B cell (primary cell): ENCODE measurements around the gene SPDYA. TPM values are rescaled to one million over a fixed set of nuclear protein-coding genes. Genes with fewer than 3 reads are reported as not detected.

Source experiments
- ATAC-seq: fragments of 200-7000 bp; cut with Tn5 transposase; one replicate; pipeline ENCODE4 v1.10.0; 2021; ENCODE audit warnings: low read depth, mild to moderate bottlenecking, moderate number of reproducible peaks, moderate library complexity
- CTCF ChIA-PET: fragments of 350-600 bp; sonication (Branson Sonifier 250); formaldehyde crosslinking; loops from one replicate; lab custom pipeline; 2021; ENCODE audit warnings: antibody characterized with exemption, inconsistent platforms; lab: Charles Lee
- POLR2A ChIA-PET: fragments of 350-600 bp; sonication (Branson Sonifier 250); formaldehyde crosslinking; loops from one replicate; lab custom pipeline; 2021; ENCODE audit warnings: antibody characterized with exemption; lab: Charles Lee
- DNase-seq: peaks from one replicate; pipeline ENCODE4 v3.0.0; 2013
- H2AFZ ChIP-seq: 2 replicates; pipeline ENCODE4 v1.6.1; 2012; ENCODE audit warnings: mild to moderate bottlenecking, low read depth, low read length; ENCODE audit not compliant: insufficient read depth, poor library complexity, severe bottlenecking
- H3K27ac ChIP-seq, 2 donors: 1 replicate in 1 of 2; 2 replicates in 1 of 2; pipeline ENCODE4 v1.5.1; 2012 to 2013; ENCODE audit warnings: low read length in 2 of 2, mild to moderate bottlenecking in 2 of 2, moderate library complexity in 1 of 2
- H3K27me3 ChIP-seq, 4 experiments: fragments of 200-600 bp in 1 of 4; sonication (generic) in 1 of 4; replicated peaks in 1 of 4; 1 replicate in 2 of 4; 2 replicates in 2 of 4; pipeline versions ENCODE4 v1.6.1 to v1.7.0; 2013 to 2016; ENCODE audit warnings: low read length in 3 of 4, mild to moderate bottlenecking in 2 of 4, mixed read lengths in 1 of 4, moderate library complexity in 1 of 4; ENCODE audit not compliant: insufficient read depth in 4 of 4, control insufficient read depth in 3 of 4; ENCODE audit errors: control extremely low read depth in 1 of 4
- H3K36me3 ChIP-seq, 2 experiments: replicated peaks in 1 of 2; 1 replicate in 1 of 2; 2 replicates in 1 of 2; pipeline versions ENCODE4 v1.6.1 to v1.7.1; 2013; ENCODE audit warnings: low read length in 1 of 2; ENCODE audit not compliant: insufficient read depth in 2 of 2, control insufficient read depth in 1 of 2; ENCODE audit errors: control extremely low read depth in 1 of 2, extremely low read depth in 1 of 2
- H3K4me1 ChIP-seq, 2 donors: fragments of 200-600 bp in 1 of 2; sonication (generic) in 1 of 2; 1 replicate in 1 of 2; 2 replicates in 1 of 2; pipeline versions ENCODE4 v1.5.1 to v1.6.1; 2013 to 2017; ENCODE audit warnings: low read length in 2 of 2; ENCODE audit not compliant: control insufficient read depth in 2 of 2, insufficient read depth in 2 of 2
- H3K4me2 ChIP-seq: replicated peaks from 2 replicates; pipeline ENCODE3; 2012; ENCODE audit warnings: mild to moderate bottlenecking, low read depth, low read length; ENCODE audit not compliant: poor library complexity, severe bottlenecking
- H3K4me3 ChIP-seq, 5 experiments: fragments of 200-600 bp in 1 of 5; sonication (generic) in 1 of 5; 1 replicate in 3 of 5; 2 replicates in 2 of 5; pipeline versions ENCODE4 v1.5.1 to v1.7.0; 2011 to 2016; ENCODE audit warnings: low read length in 4 of 5, mild to moderate bottlenecking in 4 of 5, low read depth in 2 of 5, control low read depth in 1 of 5, moderate library complexity in 1 of 5; ENCODE audit not compliant: insufficient read depth in 1 of 5; ENCODE audit errors: control extremely low read depth in 1 of 5, extremely low read depth in 1 of 5
- H3K79me2 ChIP-seq: fragments of 200-600 bp; sonication (generic); one replicate; pipeline ENCODE4 v1.6.0; 2016; ENCODE audit warnings: low read length; ENCODE audit not compliant: control insufficient read depth, insufficient read depth
- H3K9ac ChIP-seq: fragments of 200-600 bp; sonication (generic); 2 replicates; pipeline ENCODE4 v1.6.1; 2017; ENCODE audit warnings: mild to moderate bottlenecking, low read length, moderate library complexity
- H3K9me3 ChIP-seq, 3 donors: one replicate each; pipeline versions ENCODE4 v1.6.1 to v1.7.1; 2013; ENCODE audit warnings: low read length in 2 of 3; ENCODE audit not compliant: control insufficient read depth in 2 of 3, insufficient read depth in 1 of 3; ENCODE audit errors: control extremely low read depth in 1 of 3
- H4K20me1 ChIP-seq: 2 replicates; pipeline ENCODE4 v1.6.0; 2012; ENCODE audit warnings: mild to moderate bottlenecking, low read length; ENCODE audit not compliant: insufficient read depth, control insufficient read depth, poor library complexity, severe bottlenecking
- H3K27ac Mint-ChIP-seq: one replicate; pipeline ENCODE4 v1.8.0; 2021; ENCODE audit warnings: mixed read lengths
- H3K27me3 Mint-ChIP-seq: one replicate; pipeline ENCODE4 v1.8.0; 2021; ENCODE audit warnings: mixed read lengths
- H3K4me1 Mint-ChIP-seq: one replicate; pipeline ENCODE4 v1.8.0; 2021; ENCODE audit warnings: mixed read lengths
- H3K4me3 Mint-ChIP-seq: one replicate; pipeline ENCODE4 v1.8.0; 2021; ENCODE audit warnings: mixed read lengths
- H3K9me3 Mint-ChIP-seq: one replicate; pipeline ENCODE4 v1.8.0; 2022; ENCODE audit warnings: mixed read lengths; ENCODE audit not compliant: insufficient read depth
- CTCF ChIP-seq: fragments of 200-600 bp; IDR thresholded peaks from one replicate; pipeline ENCODE4 v1.8.0; 2022; ENCODE audit warnings: antibody characterized with exemption, mild to moderate bottlenecking
- EZH2 ChIP-seq: IDR thresholded peaks from 2 replicates; pipeline ENCODE4 v1.6.1; 2012; ENCODE audit warnings: borderline replicate concordance, low read depth, mild to moderate bottlenecking, moderate library complexity, low read length; ENCODE audit not compliant: insufficient read depth, poor library complexity, severe bottlenecking
- WGBS: methylation state at CpG from one replicate; pipeline ENCODE4 v1.1.5; 2013; ENCODE audit warnings: missing lambda C conversion rate; ENCODE audit not compliant: insufficient coverage; 5-methylcytosine and 5-hydroxymethylcytosine counted together
- intact Hi-C: fragments of 100-400 bp; cut with micrococcal nuclease; formaldehyde crosslinking; loops from one replicate; pipeline ENCODE4 v1.10.0; 2022
- polyA plus RNA-seq: library from polyadenylated mRNA; depleted of rRNA; stranded (reverse); fragments of >200 nt; gene quantifications from 2 replicates; pipeline ENCODE4 v1.2.3, GENCODE V29; 2012
- total RNA-seq, 2 donors: library from RNA; stranded (reverse); fragments of 120-200 nt in 1 of 2; gene quantifications; 1 replicate in 1 of 2; 2 replicates in 1 of 2; pipeline versions ENCODE4 v1.2.3 to v1.2.4, GENCODE V29; 2013 to 2022

The SPDYA gene
- total and polyA plus RNA-seq, 2 donors (not counting 1 experiment from before 2014, with no cell fraction given): 3.5 TPM; not detected in 1

- Histone ChIP-seq H3K27ac (no peak overlapping the region), H3K9ac (no peak overlapping the region), H3K9me3 (peaks cover 0 to 5% (median 4%) of the 10 kb centered on the region in 3 donors), H2AFZ (no peak overlapping the region), H3K4me1 (no peaks in the 10 kb centered on the region), H3K79me2 (peaks cover 6% of the 10 kb centered on the region), H3K4me2 (no peak overlapping the region), H3K27me3 (no peaks in the 10 kb centered on the region), H3K36me3 (peaks cover 20 to 63% of the 10 kb centered on the region in 2 experiments), H4K20me1 (peaks cover 32% of the 10 kb centered on the region), H3K4me3 (no peak overlapping the region)
- WGBS: no CpG with 5 or more reads among the region's 4 CpGs
- intact Hi-C loops: no loop called here
- Mint-ChIP-seq H3K27ac (no peak overlapping the region), H3K4me1 (peaks cover 6% of the 10 kb centered on the region), H3K4me3 (no peak overlapping the region), H3K9me3 (no peaks in the 10 kb centered on the region), H3K27me3 (no peaks in the 10 kb centered on the region)
- ATAC-seq (no peak), DNase-seq (no peak)
- CTCF ChIA-PET: no interaction called here
- POLR2A ChIA-PET: no interaction called here
- no peak for TF ChIP-seq EZH2
- no peak for TF ChIP-seq CTCF
These were observed 14.0 kb upstream of the SPDYA start for GRCh38 chr2:28796620-28797019.

- intact Hi-C loops: no loop called here
- Histone ChIP-seq H4K20me1 (peaks cover 16% of the 10 kb centered on the region), H3K27ac (no peak overlapping the region), H3K36me3 (peaks cover 9 to 49% of the 10 kb centered on the region in 2 experiments), H3K9ac (no peak overlapping the region), H3K4me3 (no peak overlapping the region), H3K4me1 (no peaks in the 10 kb centered on the region), H3K4me2 (no peak overlapping the region), H3K27me3 (no peaks in the 10 kb centered on the region), H3K79me2 (no peaks in the 10 kb centered on the region), H3K9me3 (no peaks in the 10 kb centered on the region), H2AFZ (no peak overlapping the region)
- no peak overlapping the region for H3K27ac Mint-ChIP-seq
- TF ChIP-seq CTCF (no peak), EZH2 (no peak)
- no peaks in the 10 kb centered on the region for H3K9me3 Mint-ChIP-seq
- ATAC-seq: no peak
- POLR2A ChIA-PET: interaction anchor here (0.6 kb wide), 1 partner anchor 205 kb away, joined by 6 read pairs; no protein-coding TSS in a partner anchor
- no peak overlapping the region for H3K4me3 Mint-ChIP-seq
- no peaks in the 10 kb centered on the region for H3K27me3 Mint-ChIP-seq
- no CpG with 5 or more reads among the region's 3 CpGs for WGBS
- CTCF ChIA-PET: interaction anchor here (1.3 kb wide), 1 partner anchor 19 kb away, joined by 4 read pairs; no protein-coding TSS in a partner anchor
- no peak for DNase-seq
- H3K4me1 Mint-ChIP-seq: no peaks in the 10 kb centered on the region
These were observed 8.9 kb upstream of the SPDYA start for GRCh38 chr2:28801726-28802125.
